NB4 (cell line): ENCODE data around the gene TMCO1.

Experiments used
- DNase-seq: peaks from one replicate; pipeline ENCODE4 v3.0.0; 2010; ENCODE audit warnings: low read depth
- H3K4me3 ChIP-seq: one replicate; pipeline ENCODE4 v1.5.1; 2011; ENCODE audit warnings: mild to moderate bottlenecking, low read depth, low read length, moderate library complexity
- MYC ChIP-seq: IDR thresholded peaks from 2 replicates; pipeline ENCODE4 v1.6.1; 2011; ENCODE audit warnings: low read depth, low read length
- POLR2A ChIP-seq: IDR thresholded peaks from 2 replicates; pipeline ENCODE4 v1.6.1; 2011; ENCODE audit warnings: mild to moderate bottlenecking; ENCODE audit not compliant: insufficient read length; ENCODE audit errors: extremely low read depth
- TF ChIP-seq, protein P1 (sequence below): IDR thresholded peaks from one replicate; pipeline ENCODE4 v1.5.1; 2012; ENCODE audit warnings: low read depth, low read length
- TF ChIP-seq, protein P2 (sequence below): IDR thresholded peaks from 2 replicates; pipeline ENCODE4 v1.6.1; 2011; ENCODE audit warnings: low read depth, low read length

Gene TMCO1

DNA sequence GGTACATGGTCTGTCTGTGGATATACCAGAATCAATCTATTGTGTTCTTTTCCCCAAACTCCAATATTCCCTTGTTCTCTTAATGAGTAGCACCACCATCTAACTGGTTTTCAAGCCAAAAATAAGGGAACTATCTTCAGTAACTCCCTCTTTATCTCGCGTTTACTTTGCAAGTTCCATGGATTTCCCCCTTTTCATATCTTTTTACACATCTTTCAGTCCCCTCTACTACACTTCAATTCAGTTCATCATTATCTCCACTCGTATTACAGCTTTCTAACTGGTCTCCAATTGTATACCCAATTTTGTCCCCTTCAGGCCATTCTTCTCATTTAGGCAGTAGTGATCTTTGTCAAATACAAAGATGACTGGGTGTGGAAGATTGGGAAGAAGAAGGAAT, 4.1 kb upstream of the TMCO1 start:
- DNase-seq: no peak
- H3K4me3 ChIP-seq: no peak overlapping the region
- TF ChIP-seq MYC (no peak), POLR2A (no peak)
- TF ChIP-seq, protein P1, sequence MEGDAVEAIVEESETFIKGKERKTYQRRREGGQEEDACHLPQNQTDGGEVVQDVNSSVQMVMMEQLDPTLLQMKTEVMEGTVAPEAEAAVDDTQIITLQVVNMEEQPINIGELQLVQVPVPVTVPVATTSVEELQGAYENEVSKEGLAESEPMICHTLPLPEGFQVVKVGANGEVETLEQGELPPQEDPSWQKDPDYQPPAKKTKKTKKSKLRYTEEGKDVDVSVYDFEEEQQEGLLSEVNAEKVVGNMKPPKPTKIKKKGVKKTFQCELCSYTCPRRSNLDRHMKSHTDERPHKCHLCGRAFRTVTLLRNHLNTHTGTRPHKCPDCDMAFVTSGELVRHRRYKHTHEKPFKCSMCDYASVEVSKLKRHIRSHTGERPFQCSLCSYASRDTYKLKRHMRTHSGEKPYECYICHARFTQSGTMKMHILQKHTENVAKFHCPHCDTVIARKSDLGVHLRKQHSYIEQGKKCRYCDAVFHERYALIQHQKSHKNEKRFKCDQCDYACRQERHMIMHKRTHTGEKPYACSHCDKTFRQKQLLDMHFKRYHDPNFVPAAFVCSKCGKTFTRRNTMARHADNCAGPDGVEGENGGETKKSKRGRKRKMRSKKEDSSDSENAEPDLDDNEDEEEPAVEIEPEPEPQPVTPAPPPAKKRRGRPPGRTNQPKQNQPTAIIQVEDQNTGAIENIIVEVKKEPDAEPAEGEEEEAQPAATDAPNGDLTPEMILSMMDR: no peak
- TF ChIP-seq, protein P2, sequence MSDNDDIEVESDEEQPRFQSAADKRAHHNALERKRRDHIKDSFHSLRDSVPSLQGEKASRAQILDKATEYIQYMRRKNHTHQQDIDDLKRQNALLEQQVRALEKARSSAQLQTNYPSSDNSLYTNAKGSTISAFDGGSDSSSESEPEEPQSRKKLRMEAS: no peak

DNA sequence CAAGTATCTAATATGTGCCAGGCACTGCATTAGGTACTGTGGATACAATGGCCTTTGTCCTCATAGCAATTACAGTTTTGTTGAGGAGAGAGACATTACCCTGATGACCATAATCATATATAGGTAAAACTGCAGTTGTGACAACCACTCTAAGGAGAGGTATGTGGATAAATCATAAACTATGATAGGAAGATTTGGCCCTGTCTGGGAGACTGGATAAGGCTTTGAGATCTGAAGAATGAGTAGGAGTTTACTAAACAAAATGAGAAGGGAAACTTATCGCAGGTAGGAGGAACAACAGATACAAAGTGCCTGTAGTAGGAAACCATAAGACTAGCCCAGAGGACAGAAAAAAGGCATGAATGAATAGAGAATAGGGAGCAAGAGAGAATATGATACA, 4.4 kb downstream of the TMCO1 start:
- no peak overlapping the region for H3K4me3 ChIP-seq
- TF ChIP-seq, protein P1: no peak
- TF ChIP-seq MYC: no peak
- TF ChIP-seq POLR2A: no peak
- TF ChIP-seq, protein P2: no peak

DNA sequence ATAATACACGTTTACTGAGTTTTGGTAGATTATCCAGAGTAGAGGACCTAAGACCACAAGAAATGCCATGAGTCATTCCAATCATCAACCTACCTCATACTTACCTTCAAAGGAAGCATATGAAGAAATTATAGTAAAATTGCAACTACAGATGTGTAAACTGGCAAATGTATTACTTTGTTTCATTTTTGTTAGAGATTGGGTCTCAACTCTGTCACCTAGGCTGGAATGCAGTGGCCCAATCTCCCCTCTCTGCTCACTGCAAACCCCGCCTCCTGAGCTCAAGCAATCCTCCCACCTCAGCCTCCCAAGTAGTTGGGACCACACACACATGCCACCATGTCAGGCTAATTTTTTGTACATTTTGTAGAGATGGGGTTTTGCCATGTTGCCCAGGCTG, 5.2 kb downstream of the TMCO1 start:
- TF ChIP-seq, protein P1: no peak
- TF ChIP-seq MYC: no peak
- TF ChIP-seq, protein P2: no peak
- TF ChIP-seq POLR2A: no peak
- H3K4me3 ChIP-seq: no peak overlapping the region
- no peak for DNase-seq

More for the DNA sequence above, 4.4 kb downstream of the TMCO1 start:
- DNase-seq: no peak

DNA sequence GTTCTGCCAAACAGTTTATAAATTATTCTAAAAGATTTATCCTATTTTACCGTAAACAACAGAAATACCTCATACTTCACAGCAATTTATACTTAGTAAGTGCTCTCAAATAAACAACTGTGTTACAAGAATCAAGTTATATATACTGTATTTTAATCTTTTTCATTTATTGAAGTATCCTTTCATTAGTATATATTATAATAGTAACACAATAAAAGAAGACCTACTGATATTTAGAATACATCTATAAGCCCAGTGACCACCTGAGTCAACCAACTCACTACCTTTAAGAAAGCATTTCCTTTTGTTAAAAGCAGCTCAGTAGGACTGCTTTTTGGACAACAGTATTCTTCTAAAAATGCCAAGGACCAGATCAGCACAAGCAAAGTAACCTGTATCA, 5.9 kb downstream of the TMCO1 start:
- TF ChIP-seq, protein P1: no peak
- TF ChIP-seq MYC: no peak
- TF ChIP-seq, protein P2: no peak
- TF ChIP-seq POLR2A: no peak
- no peak overlapping the region for H3K4me3 ChIP-seq
- DNase-seq: no peak

DNA sequence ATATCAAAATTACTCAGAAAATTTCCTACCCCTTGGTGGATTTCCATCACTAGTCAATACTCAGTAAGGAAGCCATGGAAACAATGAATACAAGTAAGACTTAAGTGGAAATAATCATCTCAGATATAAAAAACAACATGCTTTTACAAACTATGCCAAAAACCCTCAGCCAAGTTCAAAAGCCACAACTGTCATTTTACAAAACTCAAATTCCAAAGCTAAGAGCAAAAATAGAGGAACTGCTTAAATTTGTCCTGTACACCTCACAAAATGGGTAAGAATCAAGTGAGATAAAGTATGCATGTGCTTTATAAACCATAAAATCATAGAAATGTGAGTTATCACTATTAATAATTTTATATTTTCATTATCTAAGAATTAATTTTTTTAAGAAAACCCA, 9.6 kb downstream of the TMCO1 start:
- no peak overlapping the region for H3K4me3 ChIP-seq
- no peak for DNase-seq
- no peak for TF ChIP-seq MYC
- TF ChIP-seq, protein P2: no peak
- no peak for TF ChIP-seq POLR2A
- TF ChIP-seq, protein P1: no peak
